ENCODE data around the gene EXD2.

DNA sequence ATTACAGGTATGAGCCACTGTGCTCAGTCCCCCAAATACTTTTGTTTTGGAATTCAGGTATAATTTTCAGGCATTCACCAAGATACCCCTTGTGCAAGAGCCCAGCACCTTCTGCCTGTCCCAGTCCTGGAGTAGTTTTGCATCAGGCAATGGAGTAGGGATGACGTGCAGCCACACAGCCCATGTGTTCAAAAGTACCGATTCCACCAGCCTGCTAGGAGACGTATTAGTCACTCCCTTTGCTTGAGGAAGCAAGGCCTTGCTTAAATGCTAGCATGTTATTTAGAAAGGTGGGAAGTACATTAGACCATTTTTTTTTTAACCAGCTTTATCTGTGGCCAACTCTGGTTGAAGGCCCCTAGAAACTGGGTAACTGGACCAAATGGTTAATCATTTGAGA is 53.6 kb downstream of the EXD2 start:
- TF ChIP-seq GATA3 (IDR thresholded peaks at IDR 0.05; ENCODE audit: low read depth, low read length) (no peak), GATA2 (IDR thresholded peaks at IDR 0.05; ENCODE audit: low read depth, low read length) (no peak)
